GM12865 (cell line): ENCODE results near the gene RAB40A.
A peak's percentile ranks its signal among the peaks of the same experiment; 100 is the strongest.

Experiments
- DNase-seq: peaks from one replicate; pipeline ENCODE4 v3.0.0; 2010; ENCODE audit warnings: low read depth
- H3K4me3 ChIP-seq: 2 replicates; pipeline ENCODE4 v1.5.1; 2011; ENCODE audit warnings: mild to moderate bottlenecking, low read depth, low read length, control low read depth
- CTCF ChIP-seq: IDR thresholded peaks from 2 replicates; pipeline ENCODE4 v1.5.1; 2011; ENCODE audit warnings: low read length, control low read depth, low read depth, inconsistent platforms; ENCODE audit not compliant: insufficient read depth; ENCODE audit errors: missing control alignments

RAB40A gene

GRCh38 chrX:103554687-103555424 is 35.6 kb upstream of the RAB40A start:
- no peak for TF ChIP-seq CTCF
- peak; percentile 77 for DNase-seq
- peak overlapping the region; percentile 68 for H3K4me3 ChIP-seq

- H3K4me3 ChIP-seq = no peak overlapping the region
- no peak for TF ChIP-seq CTCF
These were observed 32.9 kb upstream of the RAB40A start for GRCh38 chrX:103552236-103552635.

GRCh38 chrX:103550415-103551051 is 31.2 kb upstream of the RAB40A start:
- DNase-seq = no peak
- H3K4me3 ChIP-seq = no peak overlapping the region
- no peak for TF ChIP-seq CTCF

More at GRCh38 chrX:103552236-103552635, 32.9 kb upstream of the RAB40A start:
- no peak for DNase-seq

- DNase-seq = no peak
- no peak overlapping the region for H3K4me3 ChIP-seq
- no peak for TF ChIP-seq CTCF
These were observed 30.6 kb upstream of the RAB40A start for GRCh38 chrX:103549916-103550315.

GRCh38 chrX:103540145-103540544 is 20.9 kb upstream of the RAB40A start:
- no peak for TF ChIP-seq CTCF
- DNase-seq = no peak

GRCh38 chrX:103539695-103540094 is 20.4 kb upstream of the RAB40A start:
- TF ChIP-seq CTCF = no peak
- H3K4me3 ChIP-seq = no peak overlapping the region
- no peak for DNase-seq

More at GRCh38 chrX:103540145-103540544, 20.9 kb upstream of the RAB40A start:
- no peak overlapping the region for H3K4me3 ChIP-seq
